ENCODE measurements around the gene MRPS33. TPM values are rescaled to one million over a fixed set of nuclear protein-coding genes. Genes with fewer than 3 reads are reported as not detected.
"Not testable (repeated sequence)": the region's sequence is repeated elsewhere in the genome, so short reads cannot be mapped to it uniquely, and the experiment has no call there.

MRPS33 gene
- 10 to 100 TPM; 69.7 to 84.4 (median 74.1) TPM for total RNA-seq

- peaks cover 36% of the 10 kb centered on the region for H3K4me1 Mint-ChIP-seq (ENCODE audit: low read depth)
- H3K4me3 Mint-ChIP-seq = peak within 1 kb of the TSS; percentile 98
- H3K9me3 Mint-ChIP-seq = peaks cover 4% of the 10 kb centered on the region
- H3K27me3 Mint-ChIP-seq (ENCODE audit: low read depth) = peaks cover 10% of the 10 kb centered on the region
- ATAC-seq = peak; percentile 96 to 97
- H3K36me3 Mint-ChIP-seq (ENCODE audit: insufficient read depth) = peaks cover 8% of the 10 kb centered on the region
- DNase-seq = peak; percentile 91
These were observed at the start of gene MRPS33 for GRCh38 chr7:141014524-141015395. MRPS33 (minus strand) TSS chr7:141014952; CDS start chr7:141010633, 4,319 bp downstream.

- no peaks in the 10 kb centered on the region for H3K9me3 Mint-ChIP-seq
- H3K4me3 Mint-ChIP-seq = no peak overlapping the region
- no peak for ATAC-seq
- no peaks in the 10 kb centered on the region for H3K27me3 Mint-ChIP-seq (ENCODE audit: low read depth)
- H3K4me1 Mint-ChIP-seq (ENCODE audit: low read depth) = peaks cover 18% of the 10 kb centered on the region
- DNase-seq = no peak
- no peaks in the 10 kb centered on the region for H3K36me3 Mint-ChIP-seq (ENCODE audit: insufficient read depth)
These were observed 43.0 kb upstream of the MRPS33 start for GRCh38 chr7:141057788-141058187.

- no peak for ATAC-seq
- Mint-ChIP-seq H3K4me3 (no peak overlapping the region), H3K36me3 (ENCODE audit: insufficient read depth) (no peaks in the 10 kb centered on the region), H3K27me3 (ENCODE audit: low read depth) (no peaks in the 10 kb centered on the region), H3K4me1 (ENCODE audit: low read depth) (peaks cover 29% of the 10 kb centered on the region), H3K9me3 (no peaks in the 10 kb centered on the region)
- no peak for DNase-seq
These were observed 40.4 kb upstream of the MRPS33 start for GRCh38 chr7:141055146-141055545.

GRCh38 chr7:141053626-141054025 lies 38.9 kb upstream of the MRPS33 start:
- Mint-ChIP-seq H3K9me3 (no peaks in the 10 kb centered on the region), H3K4me3 (no peak overlapping the region), H3K27me3 (ENCODE audit: low read depth) (no peaks in the 10 kb centered on the region), H3K36me3 (ENCODE audit: insufficient read depth) (no peaks in the 10 kb centered on the region), H3K4me1 (ENCODE audit: low read depth) (peaks cover 29% of the 10 kb centered on the region)
- ATAC-seq (peak; percentile 89 to 96), DNase-seq (peak; percentile 23)

- no peak for DNase-seq
- Mint-ChIP-seq H3K4me1 (ENCODE audit: low read depth) (no peaks in the 10 kb centered on the region), H3K9me3 (no peaks in the 10 kb centered on the region), H3K36me3 (ENCODE audit: insufficient read depth) (no peaks in the 10 kb centered on the region), H3K27me3 (ENCODE audit: low read depth) (peaks cover 10% of the 10 kb centered on the region), H3K4me3 (no peak overlapping the region)
- ATAC-seq = no peak
These were observed 31.3 kb upstream of the MRPS33 start for GRCh38 chr7:141045842-141046620.

GRCh38 chr7:141045126-141045841 lies 30.5 kb upstream of the MRPS33 start:
- no peaks in the 10 kb centered on the region for H3K4me1 Mint-ChIP-seq (ENCODE audit: low read depth)
- no peak for DNase-seq
- no peak for ATAC-seq
- H3K4me3 Mint-ChIP-seq = no peak overlapping the region
- no peaks in the 10 kb centered on the region for H3K9me3 Mint-ChIP-seq
- H3K36me3 Mint-ChIP-seq (ENCODE audit: insufficient read depth) = no peaks in the 10 kb centered on the region
- H3K27me3 Mint-ChIP-seq (ENCODE audit: low read depth) = peaks cover 13% of the 10 kb centered on the region

- Mint-ChIP-seq H3K4me1 (ENCODE audit: low read depth) (no peaks in the 10 kb centered on the region), H3K9me3 (no peaks in the 10 kb centered on the region), H3K27me3 (ENCODE audit: low read depth) (peaks cover 21% of the 10 kb centered on the region), H3K36me3 (ENCODE audit: insufficient read depth) (no peaks in the 10 kb centered on the region), H3K4me3 (no peak overlapping the region)
- ATAC-seq (no peak), DNase-seq (no peak)
These were observed 28.9 kb upstream of the MRPS33 start for GRCh38 chr7:141043616-141044015.

GRCh38 chr7:141042222-141043193 lies 27.8 kb upstream of the MRPS33 start:
- Mint-ChIP-seq H3K9me3 (no peaks in the 10 kb centered on the region), H3K36me3 (ENCODE audit: insufficient read depth) (no peaks in the 10 kb centered on the region), H3K27me3 (ENCODE audit: low read depth) (peaks cover 19% of the 10 kb centered on the region), H3K4me3 (no peak overlapping the region), H3K4me1 (ENCODE audit: low read depth) (no peaks in the 10 kb centered on the region)
- DNase-seq (no peak), ATAC-seq (no peak)

GRCh38 chr7:141039376-141039775 lies 24.6 kb upstream of the MRPS33 start:
- DNase-seq (no peak), ATAC-seq (no peak)
- Mint-ChIP-seq H3K27me3 (ENCODE audit: low read depth) (peaks cover 14% of the 10 kb centered on the region), H3K9me3 (no peaks in the 10 kb centered on the region), H3K36me3 (ENCODE audit: insufficient read depth) (no peaks in the 10 kb centered on the region), H3K4me3 (no peak overlapping the region), H3K4me1 (ENCODE audit: low read depth) (no peaks in the 10 kb centered on the region)

- peaks cover 12% of the 10 kb centered on the region for H3K27me3 Mint-ChIP-seq (ENCODE audit: low read depth)
- H3K36me3 Mint-ChIP-seq (ENCODE audit: insufficient read depth); DNase-seq; H3K9me3 Mint-ChIP-seq; ATAC-seq; H3K4me3 Mint-ChIP-seq; H3K4me1 Mint-ChIP-seq (ENCODE audit: low read depth): not testable (repeated sequence)
These were observed 23.3 kb upstream of the MRPS33 start for GRCh38 chr7:141038100-141038499.

GRCh38 chr7:141032539-141033323 lies 18.0 kb upstream of the MRPS33 start:
- not testable (repeated sequence) for H3K9me3 Mint-ChIP-seq; H3K36me3 Mint-ChIP-seq (ENCODE audit: insufficient read depth); ATAC-seq; H3K4me1 Mint-ChIP-seq (ENCODE audit: low read depth); H3K4me3 Mint-ChIP-seq; DNase-seq
- H3K27me3 Mint-ChIP-seq (ENCODE audit: low read depth) = peaks cover 25% of the 10 kb centered on the region

- no peak for ATAC-seq
- no peak overlapping the region for H3K4me3 Mint-ChIP-seq
- DNase-seq = no peak
These were observed 14.0 kb upstream of the MRPS33 start for GRCh38 chr7:141028767-141029166.

GRCh38 chr7:141027043-141027442 lies 12.3 kb upstream of the MRPS33 start:
- DNase-seq (no peak), ATAC-seq (no peak)
- no peak overlapping the region for H3K4me3 Mint-ChIP-seq
- H3K9me3 Mint-ChIP-seq = peaks cover 14% of the 10 kb centered on the region
- H3K36me3 Mint-ChIP-seq (ENCODE audit: insufficient read depth) = peaks cover 6% of the 10 kb centered on the region
- H3K27me3 Mint-ChIP-seq (ENCODE audit: low read depth) = peaks cover 22% of the 10 kb centered on the region
- H3K4me1 Mint-ChIP-seq (ENCODE audit: low read depth) = peaks cover 19% of the 10 kb centered on the region

More at GRCh38 chr7:141028767-141029166, 14.0 kb upstream of the MRPS33 start:
- H3K27me3 Mint-ChIP-seq (ENCODE audit: low read depth) = peaks cover 25% of the 10 kb centered on the region
- peaks cover 14% of the 10 kb centered on the region for H3K9me3 Mint-ChIP-seq
- peaks cover 5% of the 10 kb centered on the region for H3K4me1 Mint-ChIP-seq (ENCODE audit: low read depth)
- H3K36me3 Mint-ChIP-seq (ENCODE audit: insufficient read depth) = peaks cover 6% of the 10 kb centered on the region
